ENCODE data around the gene PTPRN2.
"Not testable (repeated sequence)": the region's sequence is repeated elsewhere in the genome, so short reads cannot be mapped to it uniquely, and the experiment has no call there.

PTPRN2 gene

DNA sequence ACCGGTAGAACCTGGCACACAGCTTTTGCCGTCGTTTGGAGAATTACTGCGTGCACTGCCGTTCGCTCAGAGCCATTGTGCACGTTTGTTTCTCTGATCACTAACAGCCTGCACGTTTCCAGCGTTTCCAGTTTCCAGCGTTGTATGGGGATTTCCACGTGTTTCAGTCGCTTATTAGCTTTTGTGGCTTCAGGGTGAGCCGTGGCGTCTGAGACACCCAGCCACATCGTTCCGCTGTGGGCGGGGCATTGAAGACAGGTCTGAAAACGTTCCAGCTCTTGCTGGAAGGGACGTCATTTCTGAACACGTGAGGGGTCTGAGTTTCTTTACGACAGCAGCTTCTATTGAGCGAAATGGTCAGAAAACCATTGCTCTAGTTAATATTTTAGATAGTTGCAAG is 1086.0 kb downstream of the PTPRN2 start:
- peak; percentile 16 to 35 for DNase-seq

DNA sequence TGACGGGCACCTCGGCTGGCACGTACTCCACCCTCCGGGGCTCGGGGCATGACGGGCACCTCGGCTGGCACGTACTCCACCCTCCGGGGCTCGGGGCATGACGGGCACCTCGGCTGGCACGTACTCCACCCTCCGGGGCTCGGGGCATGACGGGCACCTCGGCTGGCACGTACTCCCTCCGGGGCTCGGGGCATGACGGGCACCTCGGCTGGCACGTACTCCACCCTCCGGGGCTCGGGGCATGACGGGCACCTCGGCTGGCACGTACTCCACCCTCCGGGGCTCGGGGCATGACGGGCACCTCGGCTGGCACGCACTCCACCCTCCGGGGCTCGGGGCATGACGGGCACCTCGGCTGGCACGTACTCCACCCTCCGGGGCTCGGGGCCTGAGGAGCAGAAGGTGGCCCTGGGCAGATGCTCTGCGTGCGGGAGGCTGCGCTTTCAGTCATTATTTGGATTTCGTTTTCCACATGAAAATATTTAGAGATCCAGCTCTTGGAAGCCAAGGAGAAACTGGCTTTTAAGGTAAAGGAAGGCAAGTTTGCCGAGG is 1086.6 kb downstream of the PTPRN2 start:
- not testable (repeated sequence) for DNase-seq

DNA sequence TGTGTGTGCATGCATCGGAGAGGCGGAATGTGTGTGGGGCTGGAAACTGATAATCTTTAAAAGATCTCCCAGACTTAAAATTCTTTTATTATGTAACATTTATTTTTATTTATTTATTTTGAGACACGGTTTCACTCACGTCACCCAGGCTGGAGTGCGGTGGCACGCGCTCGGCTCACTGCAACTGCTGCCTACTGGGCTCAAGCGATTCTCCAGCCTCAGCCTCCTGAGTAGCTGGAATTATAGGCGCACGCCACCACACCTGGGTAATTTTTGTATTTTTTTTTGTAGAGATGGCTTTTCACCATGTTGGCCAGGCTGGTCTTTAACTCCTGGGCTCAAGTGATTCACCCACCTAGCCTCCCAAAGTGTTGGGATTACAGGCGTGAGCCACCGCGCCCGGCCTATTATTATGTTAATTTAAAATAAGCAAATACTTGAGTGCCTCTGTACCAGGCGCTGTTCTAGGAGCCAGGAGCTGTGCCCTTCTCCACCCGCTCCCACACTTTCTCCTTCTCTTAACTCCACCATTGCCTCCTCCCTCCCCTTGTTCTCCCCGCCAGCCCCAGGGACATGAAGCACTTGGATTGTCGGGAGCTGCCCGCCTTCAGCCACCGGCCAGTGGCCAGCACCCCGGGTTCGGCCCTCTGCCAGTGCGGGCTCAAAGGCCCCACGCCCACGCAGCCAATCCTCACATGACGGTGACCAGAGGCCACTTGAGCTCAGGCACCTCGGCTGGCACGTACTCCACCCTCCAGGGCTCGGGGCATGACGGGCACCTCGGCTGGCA is 1087.3 kb downstream of the PTPRN2 start:
- no peak for DNase-seq

DNA sequence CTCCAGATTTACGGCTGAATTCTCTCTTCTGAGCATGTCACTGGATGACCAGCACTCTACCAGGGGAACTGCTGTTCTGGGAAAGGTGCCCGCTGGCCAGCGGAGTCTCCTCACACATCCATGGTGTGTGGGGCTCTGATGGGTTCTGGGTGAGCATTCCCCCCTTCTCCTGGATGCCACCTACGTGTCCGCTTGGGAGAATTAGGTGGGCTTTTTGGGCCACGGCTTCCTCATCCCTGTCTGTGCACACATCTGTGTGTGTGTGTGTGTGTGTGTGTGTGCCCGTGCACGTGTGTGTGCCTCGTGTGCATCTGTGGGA is 1087.8 kb downstream of the PTPRN2 start:
- no peak for DNase-seq

DNA sequence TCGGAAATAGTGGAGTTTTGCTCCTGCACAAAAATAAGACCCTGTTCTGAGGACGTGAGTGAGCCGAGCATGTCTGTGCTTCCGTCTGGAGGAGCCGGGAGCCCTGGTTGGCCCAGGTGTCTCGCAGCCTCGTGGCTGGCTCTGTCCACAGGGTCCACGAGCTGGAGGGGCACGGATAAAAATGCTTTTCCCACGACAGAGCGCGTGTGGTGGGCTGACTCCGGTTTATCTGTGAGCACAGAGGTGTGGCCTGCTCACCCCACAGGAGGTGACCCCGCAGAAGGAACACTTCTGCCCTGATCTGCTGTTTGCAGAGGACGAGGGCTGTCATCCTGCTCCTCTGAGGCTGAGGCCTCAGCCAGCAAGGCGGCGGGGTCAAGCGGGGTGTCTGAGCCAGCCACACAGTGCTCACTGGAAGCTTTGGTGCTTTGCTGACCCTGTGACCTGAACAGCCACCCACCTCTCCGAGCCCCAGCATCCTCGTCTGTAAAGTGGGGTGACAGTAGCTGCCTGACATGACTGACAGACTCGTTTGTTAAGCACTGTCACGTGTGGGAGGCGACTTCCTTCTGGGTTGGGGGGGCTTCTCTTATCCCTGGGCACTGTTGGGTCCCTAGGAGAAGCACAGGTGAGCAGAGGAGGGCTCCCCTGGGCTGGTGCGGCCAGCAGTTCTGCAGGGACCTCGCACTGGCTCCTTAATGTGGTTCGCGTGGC is 1088.3 kb downstream of the PTPRN2 start:
- DNase-seq: no peak

DNA sequence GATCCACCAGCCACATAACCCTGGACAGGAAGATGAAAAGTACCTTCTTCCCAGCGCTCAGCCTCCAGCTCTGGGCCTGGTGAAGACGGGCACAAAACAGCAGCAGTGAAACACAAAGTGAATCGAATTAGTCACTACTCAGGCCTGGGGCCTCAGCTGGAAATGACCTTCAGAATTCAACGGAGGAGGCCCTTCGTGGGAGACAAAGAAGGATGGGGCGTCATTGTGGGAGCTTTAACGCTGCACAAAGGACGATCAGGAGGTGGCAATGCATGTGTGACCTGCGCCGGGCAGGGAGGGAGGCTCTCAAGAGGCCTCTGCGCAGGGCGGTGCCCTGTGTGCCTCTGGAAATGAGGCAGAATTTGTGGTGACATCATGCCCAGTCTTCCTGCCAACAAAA is 1089.0 kb downstream of the PTPRN2 start:
- no peak for DNase-seq

DNA sequence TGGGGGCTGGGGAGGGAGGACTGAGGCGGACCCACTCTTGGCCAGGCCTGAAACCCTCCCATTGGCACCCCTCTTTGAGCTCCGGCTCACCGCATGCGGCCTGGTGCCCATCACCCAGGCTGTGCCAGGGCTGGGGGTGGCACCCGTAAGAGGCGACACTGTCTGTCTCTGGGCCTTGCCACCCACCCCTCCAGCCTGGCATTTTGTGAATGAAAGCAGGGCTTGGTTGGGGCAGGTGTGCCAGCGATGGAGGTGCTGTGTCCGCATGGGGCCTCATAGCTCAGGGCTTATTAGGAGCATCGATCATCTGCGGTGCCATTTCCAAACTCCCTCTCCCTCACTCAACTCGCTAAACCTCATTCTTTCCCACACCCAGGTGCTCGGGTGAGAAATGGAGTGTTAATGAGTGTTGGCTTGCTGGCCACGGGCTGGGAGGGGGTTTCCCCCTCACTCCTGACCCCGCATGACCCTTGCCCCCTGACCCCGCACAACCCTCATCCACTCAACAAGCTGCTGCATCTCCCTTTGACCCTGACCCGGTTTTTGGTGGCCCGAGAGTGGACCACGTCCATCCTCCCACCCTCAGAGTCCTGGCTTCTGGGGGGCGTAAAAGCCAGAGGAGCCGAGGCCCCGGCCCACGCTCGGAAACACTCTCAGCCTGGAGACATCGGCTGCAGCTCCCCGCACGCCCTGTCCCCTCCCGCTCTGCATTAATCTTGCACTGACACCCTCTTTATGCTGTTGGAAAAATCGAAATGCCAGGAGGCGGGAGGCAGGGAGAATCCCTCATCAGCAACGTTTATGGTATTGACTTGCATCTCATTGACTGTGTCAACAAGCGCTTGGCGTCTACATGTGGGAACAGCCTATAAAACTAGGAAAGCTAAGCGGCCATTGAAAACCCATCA is 1089.6 kb downstream of the PTPRN2 start:
- no peak for DNase-seq

DNA sequence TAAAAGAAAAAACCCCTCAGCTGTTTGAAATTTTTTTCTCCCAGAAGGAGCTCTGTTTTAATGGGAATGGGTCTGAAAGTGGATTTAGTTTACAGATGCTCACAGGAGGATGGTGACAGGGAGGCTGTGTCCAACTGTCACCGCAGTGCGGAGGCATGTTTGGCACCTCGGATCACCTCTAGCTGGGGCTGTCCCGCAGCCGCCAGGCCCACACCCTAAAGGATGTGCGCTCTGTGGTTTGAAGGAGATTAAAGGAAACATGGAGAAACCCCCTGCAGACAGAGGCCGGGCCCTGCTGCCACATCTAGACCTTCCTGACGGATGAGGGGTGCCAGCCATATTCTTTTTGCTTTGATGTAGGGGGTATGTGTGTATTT is 1090.3 kb downstream of the PTPRN2 start:
- DNase-seq: no peak

- no peak for DNase-seq
These were observed 1091.0 kb downstream of the PTPRN2 start for GRCh38 chr7:157496416-157497275.

- no peak for DNase-seq
These were observed 1092.0 kb downstream of the PTPRN2 start for GRCh38 chr7:157495594-157495993.

DNA sequence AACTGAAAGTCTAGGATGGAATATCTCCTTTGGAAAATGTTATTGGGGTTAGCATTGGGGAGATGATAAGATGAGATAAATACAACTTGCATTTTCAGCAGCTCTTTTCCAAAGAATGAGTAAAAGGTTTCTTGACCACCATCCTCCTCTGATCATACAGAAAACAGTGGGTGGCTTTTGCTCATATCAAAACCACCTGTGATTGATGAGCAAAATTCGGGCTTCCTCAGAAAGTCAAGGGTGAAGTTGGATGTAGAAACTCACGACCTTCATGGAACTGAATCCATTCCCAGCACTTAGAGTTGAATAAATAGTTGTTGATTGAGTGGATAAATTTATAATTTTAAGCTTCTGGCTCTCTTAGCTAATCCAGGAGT is 1092.5 kb downstream of the PTPRN2 start:
- no peak for DNase-seq

GRCh38 chr7:157494506-157495176 is 1093.0 kb downstream of the PTPRN2 start:
- no peak for DNase-seq

DNA sequence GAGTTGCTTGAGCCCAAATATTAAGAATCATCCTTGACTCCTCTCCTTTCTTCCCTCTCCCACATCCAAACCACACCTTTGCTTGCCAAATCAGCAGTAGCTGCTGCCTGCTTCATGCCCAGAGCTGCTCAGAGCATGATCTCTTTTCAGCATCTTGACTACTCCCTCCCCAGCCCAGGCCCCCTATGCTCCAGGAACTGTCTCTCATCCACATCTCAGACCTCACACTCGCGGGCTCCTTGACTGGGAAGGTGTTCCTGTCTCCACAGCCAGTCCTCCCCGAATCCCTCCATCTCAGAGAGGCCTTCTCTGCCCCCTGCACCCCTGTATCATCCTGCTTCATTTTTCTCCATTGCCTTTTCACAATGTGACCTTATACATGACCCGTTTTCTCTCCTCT is 1093.8 kb downstream of the PTPRN2 start:
- no peak for DNase-seq

DNA sequence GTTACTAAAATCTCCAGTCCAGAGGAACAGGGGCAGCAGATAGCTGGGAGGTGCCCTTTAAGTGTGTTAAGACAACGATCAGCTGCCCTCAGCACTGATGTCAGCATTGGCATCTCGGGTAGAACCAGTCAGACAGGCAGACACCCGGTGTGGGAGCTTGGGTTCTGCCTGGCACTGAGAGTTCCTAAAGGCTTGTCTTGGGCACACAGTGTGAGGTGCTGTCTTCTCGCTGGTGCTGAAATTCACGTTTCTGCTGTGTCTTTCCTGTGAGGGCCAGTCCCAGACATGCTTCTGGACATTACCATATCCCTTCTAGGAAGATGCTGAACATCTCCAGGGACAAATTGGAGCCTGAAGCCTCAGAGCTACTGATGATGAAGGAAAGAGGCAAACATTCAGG is 1094.6 kb downstream of the PTPRN2 start:
- DNase-seq: no peak

DNA sequence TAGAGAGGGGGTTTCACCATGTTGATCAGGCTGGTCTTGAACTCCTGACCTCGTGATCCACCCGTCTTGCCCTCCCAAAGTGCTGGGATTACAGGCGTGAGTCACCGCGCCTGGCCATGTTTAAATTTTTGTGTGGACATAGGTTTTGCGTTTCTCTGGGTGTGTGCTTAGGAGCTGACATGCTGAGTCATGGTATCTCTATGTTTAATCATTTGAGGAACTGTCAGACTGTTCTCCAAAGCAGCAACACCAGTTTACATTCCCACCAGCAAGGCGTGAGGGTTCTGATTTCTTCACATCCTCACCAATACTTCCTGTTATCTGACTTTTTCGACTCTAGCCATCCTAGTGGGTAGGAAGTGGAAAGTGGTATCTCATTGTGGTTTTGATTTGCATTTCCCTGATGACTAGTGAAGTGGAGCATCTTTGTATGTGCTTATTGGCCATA is 1097.1 kb downstream of the PTPRN2 start:
- peak; percentile 13 to 34 for DNase-seq

GRCh38 chr7:157489870-157490269 is 1097.8 kb downstream of the PTPRN2 start:
- not testable (repeated sequence) for DNase-seq
